ENCODE measurements around the gene UBE2L5. TPM values are rescaled to one million over a fixed set of nuclear protein-coding genes. Genes with fewer than 3 reads are reported as not detected.

Gene UBE2L5
- total RNA-seq, 1 experiment from 2014 or later: not detected

GRCh38 chr13:30403456-30403855 lies 18.8 kb upstream of the UBE2L5 start:
- DNase-seq (ENCODE audit: unreplicated experiment): no peak
- ChIA-PET CTCF (no interaction called here), POLR2A (no interaction called here)
- Mint-ChIP-seq H3K4me1 (ENCODE audit: insufficient read depth, unreplicated experiment) (no peaks in the 10 kb centered on the region), H3K9me3 (ENCODE audit: unreplicated experiment) (no peaks in the 10 kb centered on the region), H3K27ac (ENCODE audit: low read depth, unreplicated experiment) (no peak overlapping the region), H3K36me3 (ENCODE audit: insufficient read depth, unreplicated experiment) (no peaks in the 10 kb centered on the region), H3K27me3 (ENCODE audit: insufficient read depth, unreplicated experiment) (no peaks in the 10 kb centered on the region), H3K4me3 (ENCODE audit: unreplicated experiment) (no peak overlapping the region)
- intact Hi-C loops (cut with micrococcal nuclease): no loop called here
- TF ChIP-seq, protein P1, sequence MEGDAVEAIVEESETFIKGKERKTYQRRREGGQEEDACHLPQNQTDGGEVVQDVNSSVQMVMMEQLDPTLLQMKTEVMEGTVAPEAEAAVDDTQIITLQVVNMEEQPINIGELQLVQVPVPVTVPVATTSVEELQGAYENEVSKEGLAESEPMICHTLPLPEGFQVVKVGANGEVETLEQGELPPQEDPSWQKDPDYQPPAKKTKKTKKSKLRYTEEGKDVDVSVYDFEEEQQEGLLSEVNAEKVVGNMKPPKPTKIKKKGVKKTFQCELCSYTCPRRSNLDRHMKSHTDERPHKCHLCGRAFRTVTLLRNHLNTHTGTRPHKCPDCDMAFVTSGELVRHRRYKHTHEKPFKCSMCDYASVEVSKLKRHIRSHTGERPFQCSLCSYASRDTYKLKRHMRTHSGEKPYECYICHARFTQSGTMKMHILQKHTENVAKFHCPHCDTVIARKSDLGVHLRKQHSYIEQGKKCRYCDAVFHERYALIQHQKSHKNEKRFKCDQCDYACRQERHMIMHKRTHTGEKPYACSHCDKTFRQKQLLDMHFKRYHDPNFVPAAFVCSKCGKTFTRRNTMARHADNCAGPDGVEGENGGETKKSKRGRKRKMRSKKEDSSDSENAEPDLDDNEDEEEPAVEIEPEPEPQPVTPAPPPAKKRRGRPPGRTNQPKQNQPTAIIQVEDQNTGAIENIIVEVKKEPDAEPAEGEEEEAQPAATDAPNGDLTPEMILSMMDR (IDR thresholded peaks at IDR 0.05; ENCODE audit: unreplicated experiment): no peak
- no TSS peak for BruUV-seq (replicated peaks)

DNA sequence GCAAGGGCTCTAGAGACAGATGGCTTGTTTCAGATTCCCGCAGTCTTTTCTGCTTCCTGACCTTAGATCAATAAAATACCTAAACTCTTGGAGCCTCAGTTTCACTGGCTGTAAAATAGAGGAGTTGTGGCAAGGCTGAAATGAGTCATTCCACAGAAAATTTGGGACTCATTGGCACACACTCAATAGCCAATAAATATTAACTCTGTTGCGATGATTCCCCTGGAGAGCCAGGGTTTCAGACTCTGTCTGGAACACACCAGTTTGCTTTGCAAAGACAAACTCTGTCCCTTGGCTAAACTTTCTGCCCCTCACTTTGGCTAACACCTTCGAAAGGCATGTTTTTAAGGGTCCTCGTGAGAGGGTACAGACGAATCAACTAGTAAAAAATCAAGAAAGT lies 18.1 kb upstream of the UBE2L5 start:
- POLR2A ChIA-PET: interaction anchor here (1.0 to 7.6 kb wide), 2 partner anchors 8 to 16 kb away, joined by 7 to 53 read pairs; partner anchors contain the start of gene UBE2L5
- no peak overlapping the region for H3K27ac Mint-ChIP-seq (ENCODE audit: low read depth, unreplicated experiment)
- DNase-seq (ENCODE audit: unreplicated experiment): no peak
- no TSS peak for BruUV-seq (replicated peaks)
- intact Hi-C loops (cut with micrococcal nuclease): no loop called here
- CTCF ChIA-PET: interaction anchor here (1.0 to 1.3 kb wide), 2 partner anchors 12 to 178 kb away, joined by 3 to 4 read pairs; no protein-coding TSS in a partner anchor
- H3K36me3 Mint-ChIP-seq (ENCODE audit: insufficient read depth, unreplicated experiment): no peaks in the 10 kb centered on the region
- H3K4me3 Mint-ChIP-seq (ENCODE audit: unreplicated experiment): no peak overlapping the region
- H3K9me3 Mint-ChIP-seq (ENCODE audit: unreplicated experiment): no peaks in the 10 kb centered on the region
- no peaks in the 10 kb centered on the region for H3K27me3 Mint-ChIP-seq (ENCODE audit: insufficient read depth, unreplicated experiment)
- no peaks in the 10 kb centered on the region for H3K4me1 Mint-ChIP-seq (ENCODE audit: insufficient read depth, unreplicated experiment)
- TF ChIP-seq, protein P1 (IDR thresholded peaks at IDR 0.05; ENCODE audit: unreplicated experiment): no peak

- Mint-ChIP-seq H3K4me1 (ENCODE audit: insufficient read depth, unreplicated experiment) (peaks cover 12% of the 10 kb centered on the region), H3K36me3 (ENCODE audit: insufficient read depth, unreplicated experiment) (peaks cover 5% of the 10 kb centered on the region), H3K4me3 (ENCODE audit: unreplicated experiment) (no peak overlapping the region), H3K9me3 (ENCODE audit: unreplicated experiment) (no peaks in the 10 kb centered on the region), H3K27me3 (ENCODE audit: insufficient read depth, unreplicated experiment) (no peaks in the 10 kb centered on the region), H3K27ac (ENCODE audit: low read depth, unreplicated experiment) (no peak overlapping the region)
- no TSS peak for BruUV-seq (replicated peaks)
- ChIA-PET CTCF (interaction anchor here (0.7 to 2.0 kb wide), 7 partner anchors 13 to 274 kb away, joined by 3 to 9 read pairs (median 4); no protein-coding TSS in a partner anchor), POLR2A (interaction anchor here (0.6 to 7.6 kb wide), 7 partner anchors 9 to 210 kb away, joined by 3 to 53 read pairs (median 4); partner anchors contain the start of gene UBE2L5)
- TF ChIP-seq, protein P1 (IDR thresholded peaks at IDR 0.05; ENCODE audit: unreplicated experiment): no peak
- DNase-seq (ENCODE audit: unreplicated experiment): no peak
- intact Hi-C loops (cut with micrococcal nuclease): loop anchor here (5.0 kb wide), 2 partner anchors 165 to 395 kb away; no protein-coding TSS in a partner anchor
Observed at GRCh38 chr13:30406779-30407416, 15.4 kb upstream of the UBE2L5 start.

GRCh38 chr13:30408319-30409101 lies 13.8 kb upstream of the UBE2L5 start:
- TSS peak; percentile 42 for BruUV-seq (replicated peaks)

More at GRCh38 chr13:30408319-30409101, 13.8 kb upstream of the UBE2L5 start:
- DNase-seq (ENCODE audit: unreplicated experiment): peak; percentile 93
- ChIA-PET POLR2A (interaction anchor here (0.8 to 7.6 kb wide), 6 partner anchors 12 to 208 kb away, joined by 3 to 53 read pairs (median 6); partner anchors contain the start of gene UBE2L5), CTCF (interaction anchor here (0.6 to 2.0 kb wide), 9 partner anchors 11 to 851 kb away, joined by 3 to 9 read pairs (median 3); no protein-coding TSS in a partner anchor)
- H3K4me3 Mint-ChIP-seq (ENCODE audit: unreplicated experiment): peak overlapping the region; percentile 55
- peaks cover 12% of the 10 kb centered on the region for H3K4me1 Mint-ChIP-seq (ENCODE audit: insufficient read depth, unreplicated experiment)
- no peaks in the 10 kb centered on the region for H3K9me3 Mint-ChIP-seq (ENCODE audit: unreplicated experiment)
- peak overlapping the region; percentile 84 for H3K27ac Mint-ChIP-seq (ENCODE audit: low read depth, unreplicated experiment)
- TF ChIP-seq, protein P1 (IDR thresholded peaks at IDR 0.05; ENCODE audit: unreplicated experiment): peak; percentile 59
- intact Hi-C loops (cut with micrococcal nuclease): loop anchor here (5.0 kb wide), 2 partner anchors 164 to 394 kb away; no protein-coding TSS in a partner anchor
- no peaks in the 10 kb centered on the region for H3K27me3 Mint-ChIP-seq (ENCODE audit: insufficient read depth, unreplicated experiment)
- H3K36me3 Mint-ChIP-seq (ENCODE audit: insufficient read depth, unreplicated experiment): peaks cover 5% of the 10 kb centered on the region
